Stomach (tissue), 4 donors: ENCODE measurements around the gene C1GALT1.

Experiments used
- CTCF ChIP-seq, 7 experiments: fragments of 450-650 bp in 4 of 7; fragments of 200-600 bp in 3 of 7; sonication (generic) in 3 of 7; IDR thresholded peaks; one replicate each; pipeline ENCODE4 v1.5.1; 2016 to 2019; ENCODE audit warnings: antibody characterized with exemption in 7 of 7, control low read depth in 2 of 7, mild to moderate bottlenecking in 1 of 7
- EP300 ChIP-seq: sonication (generic); formaldehyde crosslinking; IDR thresholded peaks from one replicate; pipeline ENCODE4 v1.6.1; 2017; ENCODE audit warnings: antibody characterized with exemption
- POLR2A ChIP-seq, 4 donors: fragments of 450-650 bp; IDR thresholded peaks; one replicate each; pipeline ENCODE4 v1.6.1; 2016; ENCODE audit warnings: antibody characterized with exemption in 4 of 4, control low read depth in 2 of 4, mild to moderate bottlenecking in 1 of 4, moderate library complexity in 1 of 4
- POLR2AphosphoS5 ChIP-seq, 3 donors: sonication (generic); formaldehyde crosslinking; IDR thresholded peaks; one replicate each; pipeline ENCODE4 v1.6.1; 2016; ENCODE audit warnings: antibody characterized with exemption in 3 of 3

GRCh38 chr7:7266257-7266881 is 84.0 kb downstream of the C1GALT1 start:
- TF ChIP-seq CTCF (IDR thresholded peaks at IDR 0.05), result no peak
- no peak for TF ChIP-seq POLR2A (IDR thresholded peaks at IDR 0.05)
- no peak for TF ChIP-seq POLR2AphosphoS5 (IDR thresholded peaks at IDR 0.05)
- TF ChIP-seq EP300, result no peak
